HEK293 (cell line): ENCODE data around the gene USO1.

Experiments used
- CTCF ChIA-PET: fragments of 350-600 bp; formaldehyde crosslinking; extraction: SDS; loops from one replicate; lab custom pipeline; 2021; ENCODE audit warnings: antibody characterized with exemption; lab: Yijun Ruan, JAX
- POLR2A ChIA-PET: fragments of 300-600 bp; formaldehyde crosslinking; extraction: SDS; loops from one replicate; lab custom pipeline; 2020; ENCODE audit warnings: antibody characterized with exemption, inconsistent platforms; lab: Yijun Ruan, JAX
- H3K27ac ChIP-seq: fragments of 200-500 bp; sonication (Bioruptor generic); 2 replicates; pipeline ENCODE4 v1.5.1; 2014; ENCODE audit warnings: low read depth, low read length, control low read depth, inconsistent platforms; ENCODE audit errors: extremely low read depth
- H3K36me3 ChIP-seq, 2 experiments: fragments of 200-500 bp in 1 of 2; sonication (Bioruptor generic) in 1 of 2; 1 replicate in 1 of 2; 2 replicates in 1 of 2; pipeline ENCODE4 v1.5.1; 2014 to 2017; ENCODE audit warnings: inconsistent platforms in 2 of 2, low read length in 2 of 2; ENCODE audit not compliant: control insufficient read depth in 2 of 2, insufficient read depth in 1 of 2
- H3K4me1 ChIP-seq: fragments of 200-500 bp; sonication (Bioruptor generic); 2 replicates; pipeline ENCODE4 v1.5.1; 2014; ENCODE audit warnings: mild to moderate bottlenecking, low read length, inconsistent platforms; ENCODE audit not compliant: control insufficient read depth, insufficient read depth
- H3K4me3 ChIP-seq: 2 replicates; pipeline ENCODE4 v1.5.1; 2011; ENCODE audit warnings: low read depth, mild to moderate bottlenecking, control low read depth, low read length, moderate library complexity
- H3K9me3 ChIP-seq: fragments of 200-500 bp; sonication (Bioruptor generic); 2 replicates; pipeline ENCODE4 v1.5.1; 2014; ENCODE audit warnings: low read depth, low read length, inconsistent platforms; ENCODE audit not compliant: control insufficient read depth, insufficient read depth
- AEBP2 ChIP-seq: fragments of 450-650 bp; formaldehyde crosslinking; IDR thresholded peaks from 2 replicates; pipeline ENCODE4 v1.5.1; 2016; ENCODE audit warnings: missing biosample characterization, missing genetic modification characterization, borderline replicate concordance
- BCL11A ChIP-seq: fragments of 450-650 bp; formaldehyde crosslinking; IDR thresholded peaks from 2 replicates; pipeline ENCODE4 v1.5.1; 2016; ENCODE audit warnings: low read depth, missing biosample characterization, missing genetic modification characterization
- GLI2 ChIP-seq: fragments of 450-650 bp; formaldehyde crosslinking; IDR thresholded peaks from 2 replicates; pipeline ENCODE4; 2017; ENCODE audit warnings: missing biosample characterization, missing genetic modification characterization, low read depth, borderline replicate concordance
- GLIS1 ChIP-seq: fragments of 450-650 bp; formaldehyde crosslinking; IDR thresholded peaks from 2 replicates; pipeline ENCODE4 v1.5.1; 2016; ENCODE audit warnings: missing biosample characterization, missing genetic modification characterization
- KLF7 ChIP-seq: fragments of 450-650 bp; formaldehyde crosslinking; IDR thresholded peaks from 2 replicates; pipeline ENCODE4 v1.5.1; 2016; ENCODE audit warnings: missing biosample characterization, missing genetic modification characterization, borderline replicate concordance
- SP2 ChIP-seq: fragments of 450-650 bp; formaldehyde crosslinking; IDR thresholded peaks from 2 replicates; pipeline ENCODE4 v1.5.1; 2016; ENCODE audit warnings: missing biosample characterization, missing genetic modification characterization
- SP3 ChIP-seq: fragments of 450-650 bp; formaldehyde crosslinking; IDR thresholded peaks from 2 replicates; pipeline ENCODE4 v1.5.1; 2016; ENCODE audit warnings: missing biosample characterization, missing genetic modification characterization
- YY1 ChIP-seq: fragments of 450-650 bp; formaldehyde crosslinking; IDR thresholded peaks from 2 replicates; pipeline ENCODE4 v1.5.1; 2018; ENCODE audit warnings: missing biosample characterization, missing genetic modification characterization
- ZBTB11 ChIP-seq: fragments of 450-650 bp; formaldehyde crosslinking; conservative IDR thresholded peaks from 2 replicates; pipeline ENCODE4 v1.5.1; 2016; ENCODE audit warnings: low read depth, missing biosample characterization, missing genetic modification characterization
- ZBTB48 ChIP-seq: fragments of 450-650 bp; formaldehyde crosslinking; IDR thresholded peaks from 2 replicates; pipeline ENCODE4 v1.5.1; 2016; ENCODE audit warnings: missing biosample characterization, missing genetic modification characterization
- ZBTB6 ChIP-seq: fragments of 450-650 bp; formaldehyde crosslinking; IDR thresholded peaks from 2 replicates; pipeline ENCODE4 v1.5.1; 2017; ENCODE audit warnings: missing biosample characterization, missing genetic modification characterization
- ZBTB7A ChIP-seq: fragments of 450-650 bp; formaldehyde crosslinking; IDR thresholded peaks from 2 replicates; pipeline ENCODE4 v1.5.1; 2016; ENCODE audit warnings: low read depth, missing biosample characterization, missing genetic modification characterization
- ZNF202 ChIP-seq: fragments of 450-650 bp; formaldehyde crosslinking; IDR thresholded peaks from 2 replicates; pipeline ENCODE4 v1.5.1; 2016; ENCODE audit warnings: missing biosample characterization, missing genetic modification characterization, borderline replicate concordance
- ZNF248 ChIP-seq: fragments of 450-650 bp; formaldehyde crosslinking; IDR thresholded peaks from 2 replicates; pipeline ENCODE4 v1.5.1; 2017; ENCODE audit warnings: missing biosample characterization, missing genetic modification characterization
- ZNF391 ChIP-seq: fragments of 450-650 bp; formaldehyde crosslinking; IDR thresholded peaks from 2 replicates; pipeline ENCODE4 v1.5.1; 2016; ENCODE audit warnings: low read depth, missing biosample characterization, missing genetic modification characterization, borderline replicate concordance
- ZNF473 ChIP-seq: fragments of 450-650 bp; formaldehyde crosslinking; IDR thresholded peaks from 2 replicates; pipeline ENCODE4 v1.5.1; 2017; ENCODE audit warnings: missing biosample characterization, missing genetic modification characterization
- ZNF501 ChIP-seq: fragments of 450-650 bp; formaldehyde crosslinking; IDR thresholded peaks from 2 replicates; pipeline ENCODE4 v1.5.1; 2016; ENCODE audit warnings: missing biosample characterization, missing genetic modification characterization
- ZNF544 ChIP-seq: fragments of 450-650 bp; formaldehyde crosslinking; IDR thresholded peaks from 2 replicates; pipeline ENCODE4 v1.5.0; 2017; ENCODE audit warnings: missing biosample characterization, missing genetic modification characterization
- ZNF561 ChIP-seq: fragments of 450-650 bp; IDR thresholded peaks from 2 replicates; pipeline ENCODE4 v1.5.1; 2018; ENCODE audit warnings: missing biosample characterization, missing genetic modification characterization, borderline replicate concordance
- ZNF654 ChIP-seq: fragments of 450-650 bp; formaldehyde crosslinking; IDR thresholded peaks from 2 replicates; pipeline ENCODE4 v1.5.1; 2016; ENCODE audit warnings: low read depth, missing biosample characterization, missing genetic modification characterization
- ZNF658 ChIP-seq: fragments of 450-650 bp; formaldehyde crosslinking; IDR thresholded peaks from 2 replicates; pipeline ENCODE4; 2016; ENCODE audit warnings: missing biosample characterization, missing genetic modification characterization
- ZNF660 ChIP-seq: fragments of 450-650 bp; IDR thresholded peaks from 2 replicates; pipeline ENCODE4 v1.5.1; 2018; ENCODE audit warnings: missing biosample characterization, mild to moderate bottlenecking, missing genetic modification characterization
- ZNF707 ChIP-seq: fragments of 450-650 bp; formaldehyde crosslinking; IDR thresholded peaks from 2 replicates; pipeline ENCODE4 v1.5.1; 2016; ENCODE audit warnings: missing biosample characterization, missing genetic modification characterization
- ZNF777 ChIP-seq: fragments of 450-650 bp; formaldehyde crosslinking; IDR thresholded peaks from 2 replicates; pipeline ENCODE4 v1.5.1; 2017; ENCODE audit warnings: missing biosample characterization, missing genetic modification characterization, borderline replicate concordance
- ZNF830 ChIP-seq: fragments of 450-650 bp; IDR thresholded peaks from 2 replicates; pipeline ENCODE4 v1.5.0; 2018; ENCODE audit warnings: missing biosample characterization, missing genetic modification characterization, low read depth, mild to moderate bottlenecking, moderate library complexity
- ZSCAN23 ChIP-seq: fragments of 450-650 bp; formaldehyde crosslinking; IDR thresholded peaks from 2 replicates; pipeline ENCODE4 v1.5.1; 2016; ENCODE audit warnings: missing biosample characterization, missing genetic modification characterization

USO1 gene

DNA sequence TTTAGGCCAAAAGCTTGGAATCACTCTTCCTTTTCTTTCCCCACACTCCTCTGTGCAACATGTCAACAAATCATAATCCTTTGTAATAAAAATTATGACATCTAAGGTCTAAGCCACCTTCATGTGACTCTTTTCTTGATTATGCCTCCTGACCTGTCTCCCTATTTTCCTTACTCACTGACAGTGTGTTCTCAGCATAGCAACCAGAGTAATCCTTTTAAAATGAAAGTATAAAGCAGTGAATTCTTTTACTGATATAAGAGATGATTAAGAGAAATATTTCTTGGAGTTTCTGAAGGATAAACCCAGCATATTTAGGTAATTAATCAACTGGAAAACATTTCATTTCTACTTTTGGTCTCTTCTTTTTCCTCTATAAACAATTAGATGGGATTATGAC, 44.7 kb downstream of the USO1 start:
- Histone ChIP-seq H3K36me3 (peaks cover 3 to 14% of the 10 kb centered on the region in 2 experiments; a peak in 2 of 3 replicates), H3K4me1 (no peaks in the 10 kb centered on the region), H3K9me3 (no peaks in the 10 kb centered on the region), H3K27ac (no peak overlapping the region), H3K4me3 (no peak overlapping the region)
- CTCF ChIA-PET, result no interaction called here
- POLR2A ChIA-PET, result no interaction called here
- no peak for TF ChIP-seq ZBTB48 (tag by site-specific recombination)
- TF ChIP-seq ZNF660 (tag by site-specific recombination), result no peak
- TF ChIP-seq ZNF658 (tag by site-specific recombination), result no peak
- TF ChIP-seq ZNF654 (tag by site-specific recombination), result no peak
- no peak for TF ChIP-seq ZBTB6 (tag by site-specific recombination)
- TF ChIP-seq ZNF501 (tag by site-specific recombination), result no peak
- TF ChIP-seq SP3 (tag by site-specific recombination), result no peak
- no peak for TF ChIP-seq KLF7 (tag by site-specific recombination)

GRCh38 chr4:75771607-75772006, 47.2 kb downstream of the USO1 start:
- CTCF ChIA-PET, result interaction anchor here (0.6 kb wide), 1 partner anchor 13 kb away, joined by 3 read pairs; no protein-coding TSS in a partner anchor
- no peaks in the 10 kb centered on the region for H3K9me3 ChIP-seq
- TF ChIP-seq ZBTB7A (tag by site-specific recombination), result no peak
- TF ChIP-seq ZSCAN23, result no peak
- no peak for TF ChIP-seq ZNF391 (tag by site-specific recombination)
- TF ChIP-seq, all 188 proteins: peak for 0
- peaks cover 14 to 40% of the 10 kb centered on the region in 2 experiments for H3K36me3 ChIP-seq
- H3K27ac ChIP-seq, result no peak overlapping the region
- H3K4me3 ChIP-seq, result no peak overlapping the region
- no peaks in the 10 kb centered on the region for H3K4me1 ChIP-seq
- POLR2A ChIA-PET, result no interaction called here

- ChIA-PET CTCF (no interaction called here), POLR2A (no interaction called here)
- Histone ChIP-seq H3K4me3 (no peak overlapping the region), H3K36me3 (peaks cover 21 to 70% of the 10 kb centered on the region in 2 experiments), H3K27ac (no peak overlapping the region), H3K4me1 (no peaks in the 10 kb centered on the region), H3K9me3 (no peaks in the 10 kb centered on the region)
- TF ChIP-seq ZNF473, result no peak
- no peak for TF ChIP-seq ZNF561 (tag by site-specific recombination)
- no peak for TF ChIP-seq ZNF202 (tag by site-specific recombination)
- no peak for TF ChIP-seq ZNF544
- TF ChIP-seq ZBTB11 (tag by site-specific recombination), result no peak
- TF ChIP-seq ZNF248 (tag by site-specific recombination), result no peak
- no peak for TF ChIP-seq ZNF830 (tag by site-specific recombination)
- TF ChIP-seq GLI2 (tag by site-specific recombination), result no peak
- TF ChIP-seq ZSCAN23, result no peak
- no peak for TF ChIP-seq ZNF777 (tag by site-specific recombination)
- TF ChIP-seq BCL11A (tag by site-specific recombination), result no peak
- no peak for TF ChIP-seq AEBP2 (tag by site-specific recombination)
- TF ChIP-seq SP2 (tag by site-specific recombination), result no peak
- no peak for TF ChIP-seq GLIS1 (tag by site-specific recombination)
- TF ChIP-seq YY1, result no peak
- TF ChIP-seq ZNF707 (tag by site-specific recombination), result no peak
These were observed 53.2 kb downstream of the USO1 start for GRCh38 chr4:75777589-75777988.
